GM18861 (cell line): ENCODE measurements around the gene SSNA1.

Experiments
- ATAC-seq: cut with Tn5 transposase; IDR thresholded peaks from one replicate; pipeline ENCODE4 v1.9.1; 2021; ENCODE audit not compliant: unreplicated experiment

The SSNA1 gene

DNA sequence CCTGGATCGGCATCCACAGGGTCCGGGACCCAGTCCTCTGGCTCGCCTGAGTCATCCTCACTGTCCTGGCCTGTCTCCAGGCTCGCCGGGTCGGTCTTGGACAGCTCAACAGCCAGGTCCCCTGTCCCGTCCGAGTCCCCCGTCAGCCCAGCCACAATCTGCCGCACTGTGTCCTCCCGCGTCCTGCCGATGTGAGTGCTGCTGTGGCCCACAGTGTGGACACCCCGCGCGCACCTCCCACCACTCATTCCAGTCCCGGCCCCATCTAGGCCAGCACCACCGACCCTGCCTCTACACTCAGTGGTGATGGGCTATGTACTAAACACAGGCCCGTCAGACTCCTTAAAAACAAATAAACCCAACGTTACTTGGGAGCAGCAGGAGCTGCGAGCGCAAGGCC lies 6.8 kb upstream of the SSNA1 start:
- no peak for ATAC-seq

DNA sequence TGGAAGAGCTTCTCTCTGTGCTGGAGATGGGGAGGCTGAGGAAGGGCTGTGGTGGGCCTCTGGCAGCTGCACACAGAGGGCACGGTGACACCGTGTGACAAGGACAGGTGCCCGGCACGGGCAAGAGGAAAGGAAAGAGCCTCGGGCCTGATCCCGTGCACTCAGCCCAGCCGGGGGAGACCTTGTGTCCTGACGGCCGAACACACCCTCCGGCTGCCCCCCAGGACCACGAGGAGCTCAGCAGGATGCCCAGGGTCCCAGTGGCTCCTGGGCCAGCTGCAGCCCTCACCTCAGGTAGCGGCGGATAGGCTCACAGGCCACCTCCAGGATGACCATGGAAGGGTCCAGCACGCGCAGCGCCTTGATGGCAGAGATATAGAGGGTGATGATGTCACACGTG lies 5.6 kb upstream of the SSNA1 start:
- ATAC-seq: no peak

DNA sequence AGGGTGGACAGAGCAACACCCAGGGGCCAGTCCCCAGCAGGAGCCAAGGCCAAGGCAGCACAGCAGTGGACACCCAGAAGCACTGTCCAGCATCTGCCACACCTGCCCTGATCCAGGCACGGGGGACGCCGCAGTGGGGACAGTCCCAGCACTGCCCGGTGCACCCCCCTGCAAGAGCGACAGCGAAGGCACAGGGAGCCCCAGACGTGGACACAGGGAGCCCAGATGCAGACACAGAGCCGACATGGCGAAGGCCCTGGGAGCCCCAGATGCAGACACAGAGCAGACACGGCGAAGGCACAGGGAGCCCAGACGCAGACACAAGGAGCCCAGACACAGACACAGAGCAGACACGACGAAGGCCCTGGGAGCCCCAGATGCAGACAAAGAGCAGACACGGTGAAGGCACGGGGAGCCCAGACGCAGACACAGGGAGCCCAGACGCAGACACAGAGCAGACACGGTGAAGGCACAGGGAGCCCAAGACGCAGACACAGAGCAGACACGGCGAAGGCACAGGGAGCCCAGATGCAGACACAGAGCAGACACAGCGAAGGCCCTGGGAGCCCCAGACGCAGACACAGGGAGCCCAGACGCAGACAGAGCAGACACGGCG lies 4.4 kb upstream of the SSNA1 start:
- no peak for ATAC-seq

DNA sequence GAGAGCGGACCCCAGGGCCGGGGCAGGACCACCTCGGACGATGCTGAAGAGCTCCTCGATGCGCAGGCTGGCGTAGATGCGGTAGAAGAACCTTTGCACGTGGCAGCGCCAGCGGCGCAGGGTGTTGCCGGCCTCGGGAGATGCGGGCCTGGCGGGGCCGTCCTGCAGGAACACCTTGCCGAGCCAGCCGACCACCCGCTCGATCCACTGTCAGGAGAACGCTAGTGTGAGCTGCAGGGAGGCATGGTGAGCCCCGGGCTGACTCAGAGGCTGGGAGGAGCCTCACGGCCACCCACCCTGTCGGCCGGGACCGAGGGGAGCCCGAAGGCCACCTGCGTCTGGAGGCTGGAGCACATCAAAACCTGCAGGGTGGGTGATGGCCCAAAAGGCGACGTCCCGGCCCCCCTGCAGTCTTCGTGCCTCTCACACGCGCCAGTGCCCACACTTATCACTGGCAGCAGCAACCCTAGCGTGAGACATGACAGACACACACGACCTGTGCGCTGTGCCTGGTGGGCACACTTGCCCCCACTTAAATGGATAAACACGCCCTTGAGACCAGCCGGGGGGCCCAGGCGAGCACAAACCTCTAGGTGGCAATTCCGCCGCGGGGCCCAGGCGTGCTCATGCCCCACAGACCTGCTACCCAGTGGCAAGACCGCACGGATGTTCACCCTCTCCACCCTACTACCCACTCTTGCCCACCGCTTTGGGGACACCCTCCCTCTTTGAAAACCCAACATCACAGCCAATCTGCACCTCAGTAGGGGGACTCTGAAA lies 3.4 kb upstream of the SSNA1 start:
- ATAC-seq: no peak

DNA sequence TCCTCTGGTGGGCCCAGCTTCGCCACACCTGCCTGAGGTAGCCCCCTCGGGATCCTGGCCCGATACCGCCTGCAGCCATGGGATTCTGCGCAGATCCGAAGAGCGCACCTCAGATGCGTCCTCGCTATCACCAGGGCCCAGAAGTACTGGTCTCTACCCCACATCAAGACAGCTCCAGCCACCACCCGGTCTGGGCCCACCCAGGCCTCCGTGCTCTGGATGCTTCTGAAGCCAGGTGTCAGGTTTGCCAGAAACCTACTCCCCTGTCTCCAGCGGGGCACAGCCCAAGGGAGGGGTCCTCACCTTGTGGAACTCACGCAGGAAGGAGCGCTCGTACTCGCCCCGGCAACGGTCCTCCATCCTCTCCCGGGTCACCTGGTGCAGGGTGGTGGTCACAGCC lies 2.6 kb upstream of the SSNA1 start:
- no peak for ATAC-seq

DNA sequence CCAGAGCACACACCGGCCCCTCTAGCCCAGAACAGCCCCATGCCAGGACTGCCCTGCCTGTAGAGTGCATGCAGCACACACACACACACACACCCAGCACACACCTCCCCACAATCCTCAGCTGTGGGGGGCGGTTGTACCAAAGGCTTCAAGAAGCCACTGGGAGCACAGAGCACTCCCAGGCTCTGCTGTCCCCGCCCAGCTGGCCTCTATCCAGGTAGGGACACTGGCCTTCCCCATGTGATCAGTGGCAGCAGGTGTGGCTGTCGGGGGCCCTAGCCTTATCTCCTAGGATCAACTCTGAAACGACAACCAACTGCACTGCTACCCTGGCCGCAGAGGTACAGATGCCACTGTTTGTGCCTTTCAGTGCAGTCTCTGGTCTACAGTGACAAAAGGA lies 2.1 kb upstream of the SSNA1 start:
- ATAC-seq: no peak

DNA sequence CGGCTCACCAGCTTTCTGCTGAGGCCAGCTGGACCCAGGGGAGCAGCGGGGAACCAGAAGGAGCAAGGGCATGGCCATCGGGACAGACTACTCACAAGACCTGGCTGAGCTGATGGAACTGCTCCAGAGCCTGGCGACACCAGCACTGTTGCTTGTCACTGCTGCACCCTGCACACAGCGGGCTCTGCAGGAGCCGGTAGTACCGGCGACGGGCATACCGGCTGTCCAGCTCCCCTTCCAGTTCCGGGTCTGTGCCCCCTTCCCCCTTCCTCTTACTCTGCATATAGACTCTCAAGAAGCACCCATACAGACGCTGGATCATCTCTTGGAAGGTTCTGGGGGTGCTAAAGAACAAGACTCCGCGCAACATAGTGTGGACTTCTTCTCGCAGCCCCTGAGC lies 1.1 kb upstream of the SSNA1 start:
- ATAC-seq: no peak

DNA sequence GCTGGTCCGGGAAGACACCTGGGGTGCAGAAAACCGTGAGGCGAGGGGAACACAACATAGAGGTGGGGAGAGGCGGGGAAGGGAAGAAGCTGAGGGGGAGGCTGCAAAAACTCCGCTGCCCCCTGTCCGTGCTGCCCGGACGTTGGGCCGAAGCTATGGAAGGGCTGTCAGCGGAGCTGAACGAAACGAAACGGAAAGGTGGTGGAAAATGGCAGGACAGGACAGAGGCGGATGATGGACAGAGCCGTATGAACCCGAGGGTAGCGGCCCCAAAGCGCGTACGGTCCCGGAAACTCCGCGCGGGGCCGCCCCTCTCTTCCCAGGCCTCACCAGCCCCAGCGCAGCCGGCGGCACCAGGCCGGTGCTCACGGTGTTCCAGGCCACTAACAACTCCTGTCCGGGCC lies 388 bp upstream of the SSNA1 start:
- ATAC-seq: no peak

DNA sequence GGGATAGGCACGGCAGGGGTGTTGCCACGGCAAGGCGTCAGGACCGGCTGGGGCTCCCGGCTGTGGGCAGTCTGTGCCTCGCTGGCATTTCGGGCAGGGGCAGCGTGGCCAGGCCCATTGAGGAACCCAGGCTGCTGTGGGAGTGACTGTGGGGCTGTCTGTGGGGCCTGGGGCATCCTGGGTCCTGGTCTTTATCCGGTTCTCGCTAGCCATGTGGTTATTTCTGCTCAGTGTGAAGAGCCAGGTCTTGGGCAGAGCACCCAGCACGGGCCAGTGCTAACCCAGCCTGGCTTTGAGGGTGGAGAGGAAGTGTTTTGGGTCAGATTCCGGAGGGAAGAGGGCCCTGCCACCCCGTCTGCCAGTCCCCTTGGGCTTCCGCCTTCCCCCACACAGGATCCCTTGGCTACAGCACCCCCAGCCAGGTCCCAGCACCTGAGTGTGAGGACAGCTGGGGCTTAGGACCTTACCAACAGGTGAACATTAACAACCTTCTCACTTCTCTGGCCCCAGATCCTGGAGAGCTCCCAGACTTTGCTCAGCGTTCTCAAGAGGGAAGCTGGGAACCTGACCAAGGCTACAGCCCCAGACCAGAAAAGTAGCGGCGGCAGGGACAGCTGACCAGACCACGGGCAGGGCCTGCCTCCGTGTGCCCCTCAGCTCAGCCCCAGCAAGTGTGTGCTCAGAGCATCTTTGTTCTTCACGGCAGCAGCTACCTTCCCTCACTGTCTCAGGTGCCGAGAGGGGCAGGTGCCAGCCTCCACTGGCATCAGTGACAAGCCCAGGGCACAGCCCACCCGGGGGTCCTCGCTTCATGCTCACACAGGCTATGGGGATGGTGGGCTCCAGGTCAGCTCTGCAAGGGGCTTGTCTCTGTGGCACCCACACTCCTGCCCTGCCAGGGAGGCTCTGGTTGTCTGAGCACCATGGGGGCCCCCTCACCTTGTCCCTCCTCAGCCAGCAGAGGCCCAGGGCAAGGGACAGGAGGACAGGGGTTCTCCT lies 1.1 kb downstream of the SSNA1 start:
- no peak for ATAC-seq

DNA sequence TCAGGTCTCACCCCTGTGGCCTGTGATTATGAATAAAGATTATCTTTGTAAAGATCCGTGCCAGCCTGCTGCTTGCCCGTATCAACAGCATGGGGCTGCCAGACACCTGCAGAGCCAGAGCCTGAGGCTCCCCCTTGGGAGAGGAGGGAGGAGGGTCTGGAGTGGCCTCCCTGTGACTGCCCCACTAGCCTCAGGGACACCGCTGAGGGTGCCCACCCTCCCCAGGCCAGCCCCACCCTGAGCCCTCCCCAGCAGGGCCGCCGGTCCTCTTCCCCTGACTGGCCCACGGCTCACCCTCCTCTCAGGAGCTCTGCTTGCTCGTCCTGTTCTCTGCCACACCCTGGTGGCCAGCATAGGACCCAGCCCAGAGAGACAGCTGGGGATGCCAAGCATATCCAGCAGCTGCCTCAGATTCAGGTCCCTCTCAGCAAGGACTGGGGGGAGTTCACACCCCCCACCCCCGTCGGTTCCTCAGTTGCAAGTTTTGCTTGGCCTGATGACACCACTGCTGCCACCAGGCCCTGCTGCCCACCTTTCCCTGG lies 1.9 kb downstream of the SSNA1 start:
- ATAC-seq: no peak

DNA sequence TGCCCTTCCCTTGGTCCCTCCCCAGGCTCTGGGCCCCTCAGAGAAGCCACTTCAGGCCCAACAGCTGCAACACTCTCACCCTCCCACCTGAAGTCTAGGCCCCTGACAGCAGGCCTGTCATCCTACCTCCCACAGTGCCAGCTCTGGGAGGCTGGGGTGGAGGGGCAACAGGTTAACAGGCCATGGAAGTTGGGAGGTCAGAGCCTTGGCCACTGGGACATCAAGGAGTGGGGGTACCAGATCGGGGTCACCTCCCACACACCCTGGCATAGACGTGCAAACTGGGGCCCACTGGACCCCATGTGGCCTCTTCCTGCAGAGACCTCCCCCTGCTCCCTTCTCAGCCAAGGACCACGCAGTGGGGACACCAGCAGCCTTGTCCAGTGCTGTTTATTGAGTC lies 2.8 kb downstream of the SSNA1 start:
- no peak for ATAC-seq

DNA sequence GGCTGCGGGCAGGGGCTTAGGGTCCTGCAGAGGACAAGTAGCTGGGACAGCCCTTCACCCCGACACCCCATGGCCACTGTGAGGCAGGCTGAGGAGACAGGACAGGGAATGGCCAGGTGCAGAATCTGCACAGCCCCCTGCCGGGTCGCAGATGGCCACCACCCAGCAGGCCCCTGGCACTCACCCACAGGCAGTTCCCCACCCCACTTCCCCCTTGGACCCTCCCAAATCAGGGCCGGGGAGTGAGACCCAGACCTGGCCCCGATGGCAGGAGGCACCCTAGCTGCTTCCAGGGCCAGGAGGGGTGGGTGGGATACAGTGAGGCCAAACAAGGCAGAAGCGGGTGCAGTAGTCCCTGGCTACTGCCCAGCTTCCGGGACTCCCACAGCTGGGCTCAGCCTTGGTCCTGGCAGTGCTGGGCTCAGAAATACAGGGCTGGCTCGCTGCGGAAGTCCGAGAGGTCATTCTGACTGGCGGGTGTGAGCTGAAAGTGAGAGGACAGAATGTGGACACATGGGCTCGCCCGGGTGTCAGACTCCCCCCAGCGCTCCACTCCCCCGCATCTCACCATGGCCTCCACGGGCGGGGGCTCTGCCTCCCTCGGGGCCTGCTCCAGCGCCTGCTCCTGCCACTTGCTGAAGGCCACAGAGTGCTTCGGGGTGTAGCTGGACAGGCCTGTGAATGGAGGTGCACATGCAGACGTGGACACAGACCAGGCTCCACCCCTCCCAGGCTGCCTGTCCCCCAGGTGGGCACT lies 3.4 kb downstream of the SSNA1 start:
- ATAC-seq: no peak

DNA sequence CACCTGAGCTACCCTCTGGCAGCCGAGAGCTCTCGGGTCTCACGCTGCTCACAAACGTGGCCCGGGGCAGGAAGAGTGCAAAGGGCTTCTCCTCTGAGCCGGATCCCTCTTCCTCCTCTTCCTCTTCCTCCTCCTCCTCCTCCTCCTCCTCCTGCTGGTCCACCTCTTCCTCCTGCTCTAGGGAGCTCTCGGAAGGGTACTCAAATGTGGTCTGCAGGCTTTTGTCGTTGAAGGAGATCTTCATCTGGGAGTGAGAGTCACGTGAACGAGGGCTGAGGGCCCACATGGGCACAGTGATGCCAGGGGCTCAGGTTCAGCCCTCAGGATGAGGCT lies 3.9 kb downstream of the SSNA1 start:
- no peak for ATAC-seq

DNA sequence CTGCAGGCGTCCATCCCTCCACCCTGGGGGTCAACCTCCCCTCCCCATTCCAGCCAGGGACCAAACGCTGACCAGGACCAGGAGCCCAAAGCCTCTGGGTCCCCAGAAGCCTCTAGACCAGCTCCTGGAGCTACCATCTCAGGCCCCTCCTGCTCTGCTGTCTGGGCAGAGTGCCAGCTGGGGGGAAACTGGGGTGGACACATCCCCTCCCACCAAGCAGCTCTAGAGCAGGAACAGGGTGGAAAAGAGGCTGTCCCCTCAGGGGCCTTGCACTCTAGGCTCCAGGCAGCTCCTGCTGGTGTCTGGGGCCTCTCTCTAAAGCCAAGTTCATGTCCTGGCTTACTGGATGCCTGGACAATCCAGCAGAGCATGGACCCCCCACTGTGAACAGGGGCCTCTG lies 4.4 kb downstream of the SSNA1 start:
- no peak for ATAC-seq

DNA sequence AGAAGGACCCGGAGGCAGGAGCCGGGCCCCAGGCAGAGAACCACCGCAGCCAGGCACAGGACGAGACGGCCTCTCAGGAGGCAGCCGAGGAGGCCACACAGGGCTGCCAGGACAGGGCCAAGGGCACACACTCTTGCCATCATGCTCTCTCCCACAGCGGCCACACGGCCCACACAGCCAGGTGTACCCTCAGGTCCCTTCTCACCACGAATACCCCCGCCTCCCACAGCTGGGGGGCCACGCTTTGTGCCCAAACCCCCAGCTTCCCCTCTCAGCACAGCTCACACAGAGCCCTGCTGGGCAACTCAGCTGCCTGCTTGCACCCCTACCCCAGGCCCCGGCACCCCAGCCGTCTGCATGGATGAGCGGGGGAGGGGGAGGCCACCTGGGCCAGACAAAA lies 5.3 kb downstream of the SSNA1 start:
- no peak for ATAC-seq

DNA sequence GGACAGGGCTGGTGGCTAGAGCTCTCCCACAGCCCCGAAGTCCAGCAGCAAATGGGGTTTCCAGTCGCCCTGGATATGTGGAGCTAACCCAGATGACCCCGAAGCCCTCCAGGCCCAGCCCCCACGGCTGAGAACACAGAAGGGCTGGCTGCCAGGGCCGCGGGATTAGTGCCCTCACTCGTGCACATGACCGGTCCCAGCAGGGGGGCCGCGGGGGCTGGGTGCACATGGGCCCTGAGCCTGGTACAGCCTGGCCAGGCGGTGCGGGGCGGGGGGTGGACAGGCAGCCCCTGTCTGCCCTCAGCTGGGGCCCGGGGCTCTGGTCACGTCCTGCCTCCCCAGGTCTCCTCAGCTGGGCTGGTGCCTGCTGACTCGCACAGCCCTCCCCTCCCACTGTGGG lies 5.9 kb downstream of the SSNA1 start:
- no peak for ATAC-seq

DNA sequence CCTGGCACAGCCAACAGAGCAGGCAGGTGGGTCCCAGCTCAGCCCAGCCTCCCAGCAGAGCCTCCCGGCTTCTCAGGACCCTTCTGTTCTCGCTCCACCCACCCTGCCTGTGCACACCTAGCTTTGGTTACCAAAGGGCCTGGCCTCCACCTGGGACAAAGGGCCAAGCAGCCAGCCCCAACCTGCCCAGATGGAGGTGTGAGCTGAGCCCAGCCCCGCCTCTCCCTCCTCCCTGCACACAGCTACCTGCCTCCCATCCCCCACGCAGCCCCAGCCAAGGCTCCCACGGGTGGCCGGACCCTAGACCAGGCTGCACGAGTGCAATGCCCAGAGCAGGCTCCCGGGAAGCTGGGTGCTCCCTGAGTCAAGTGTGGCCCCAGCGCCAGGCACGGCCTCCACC lies 6.4 kb downstream of the SSNA1 start:
- no peak for ATAC-seq

DNA sequence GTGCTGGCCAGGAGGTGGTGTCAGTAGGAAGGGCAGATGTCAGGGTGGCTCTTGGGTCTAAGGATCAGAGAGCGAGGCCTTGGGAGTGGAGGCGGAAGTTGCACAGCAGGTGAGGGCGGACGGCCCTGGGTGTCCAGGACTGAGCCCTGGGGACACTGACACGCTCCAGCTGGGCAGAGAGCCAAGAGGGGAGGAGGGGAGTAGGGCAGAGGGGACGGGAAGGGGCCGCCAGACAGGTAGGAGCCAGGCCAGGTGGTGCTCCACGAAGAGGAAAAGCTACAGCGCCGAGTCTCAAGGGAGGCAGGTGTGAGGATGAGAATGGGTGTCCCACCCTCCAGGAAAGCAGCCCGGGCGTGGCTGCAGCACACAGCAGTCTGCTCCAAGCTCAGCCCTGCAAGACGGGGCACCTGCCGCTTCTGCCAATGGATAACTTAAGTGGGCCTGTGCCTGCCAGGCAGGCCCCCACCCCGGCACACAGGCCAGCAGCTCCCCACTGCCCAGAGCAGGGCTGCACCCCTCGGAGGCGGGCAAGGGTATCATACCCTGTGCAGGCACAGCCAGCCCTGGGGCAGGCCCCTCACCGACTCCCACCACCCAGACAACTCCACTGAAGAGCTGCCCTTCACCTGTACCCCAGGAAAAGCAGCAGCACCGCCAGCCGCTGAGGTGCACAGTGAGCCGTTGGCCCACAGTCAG lies 7.2 kb downstream of the SSNA1 start:
- no peak for ATAC-seq

DNA sequence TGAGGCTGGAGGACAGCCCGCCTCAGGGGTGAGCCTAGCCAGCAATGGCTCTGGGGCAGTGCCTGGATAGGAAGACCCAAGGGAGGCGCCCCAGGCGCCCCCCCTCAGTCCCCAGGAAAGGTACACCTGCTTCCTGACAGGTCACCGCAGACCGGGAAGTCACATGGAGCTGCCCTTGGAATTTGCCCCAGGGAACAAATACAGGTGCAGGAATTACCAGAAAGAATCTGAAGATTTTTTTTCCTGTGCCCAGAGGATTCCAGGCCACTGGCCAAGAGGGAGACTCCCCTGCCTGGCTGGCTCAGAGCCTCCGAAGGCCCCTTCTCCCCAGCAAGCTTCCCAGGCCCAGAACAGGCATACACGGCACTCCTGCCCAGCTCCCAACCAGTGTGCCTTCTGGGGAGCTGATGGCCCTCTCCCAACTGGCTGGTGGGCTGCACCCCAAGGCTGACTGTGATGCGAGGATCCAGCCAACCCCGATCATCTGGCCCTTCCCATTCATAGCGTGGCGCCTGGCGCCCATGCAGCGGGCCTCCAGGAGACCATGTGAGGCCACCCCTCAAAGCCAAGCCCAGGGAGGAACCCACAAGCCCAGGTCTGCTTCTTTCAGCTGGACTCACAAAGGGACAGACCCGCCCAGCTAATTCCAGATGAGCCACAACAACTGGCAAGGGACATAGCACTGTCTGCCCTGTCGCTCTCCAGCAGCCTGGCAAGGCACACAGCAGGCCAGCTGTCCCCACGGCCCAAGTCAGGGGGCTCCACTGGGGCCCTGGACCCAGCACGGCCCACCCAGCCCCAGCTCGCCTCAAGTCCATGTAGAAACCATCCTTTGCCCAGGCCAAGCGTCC lies 9.8 kb downstream of the SSNA1 start:
- no peak for ATAC-seq
